Measurements from ENCODE around the gene ZNF554. TPM values are rescaled to one million over a fixed set of nuclear protein-coding genes. Genes with fewer than 3 reads are reported as not detected.
A peak's percentile ranks its signal among the peaks of the same experiment; 100 is the strongest.

Gene ZNF554
- total and polyA plus RNA-seq, 2 of the 8 experiments (the other 6 are each of a cell fraction or from before 2014, with no cell fraction given), result 1.8 to 5.7 TPM

DNA sequence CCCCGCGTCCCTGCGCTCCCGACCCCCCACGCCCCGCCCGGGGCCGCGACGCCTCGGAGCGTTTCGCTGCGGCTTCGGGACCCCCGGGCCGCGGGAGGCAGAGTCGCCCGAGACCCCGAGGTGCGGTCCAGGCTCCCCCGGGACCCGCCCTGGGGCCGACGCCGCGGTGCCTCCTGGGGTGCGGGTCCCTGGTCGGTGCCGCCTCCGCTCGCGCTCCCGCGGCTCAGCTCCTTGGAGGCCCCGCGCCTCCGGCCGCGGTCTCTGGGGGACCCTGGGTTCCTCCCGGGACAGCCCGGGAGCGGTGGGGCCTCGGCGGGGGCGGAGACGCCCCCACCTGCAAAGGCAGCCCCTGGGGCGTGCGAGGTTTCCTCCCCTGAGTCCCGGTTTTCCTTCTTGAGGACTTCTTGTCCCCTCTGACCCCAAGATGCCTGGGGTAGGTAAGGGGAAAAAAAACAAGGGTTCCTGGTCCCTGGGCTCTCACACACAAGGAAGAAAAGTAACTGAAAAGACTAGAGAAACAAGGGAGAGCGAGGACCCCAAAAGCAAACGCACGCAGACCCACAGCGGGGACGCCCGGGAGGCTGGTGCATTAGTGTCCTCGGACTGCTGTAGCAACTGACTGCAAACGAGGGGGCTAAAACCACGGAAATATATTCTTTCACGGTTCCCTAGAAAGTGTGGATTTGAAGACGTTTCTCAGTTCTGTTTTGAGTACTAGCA lies 22.3 kb downstream of the ZNF554 start:
- Histone ChIP-seq H3K36me3 (ENCODE audit: control insufficient read depth in 2 of 4, insufficient read depth in 4 of 4, low read length in 3 of 4) (no peaks in the 10 kb centered on the region), H2BK5ac (ENCODE audit: low read depth, low read length) (no peak overlapping the region), H3K14ac (ENCODE audit: insufficient read length) (no peak overlapping the region), H3K4me1 (replicated peaks in 1 of 4; ENCODE audit: control insufficient read depth in 3 of 4, insufficient read depth in 4 of 4, low read length in 3 of 4) (no peaks in the 10 kb centered on the region; a peak in 3 of 7 replicates), H2BK20ac (ENCODE audit: low read length) (no peak overlapping the region), H2BK15ac (ENCODE audit: low read length) (no peak overlapping the region), H3K27me3 (replicated peaks in 1 of 4; ENCODE audit: control insufficient read depth in 3 of 4, extremely low read depth in 1 of 4, insufficient read depth in 3 of 4, low read length in 3 of 4) (peaks cover 0 to 6% (median 2%) of the 10 kb centered on the region in 4 experiments; a peak in 3 of 7 replicates), H4K5ac (ENCODE audit: insufficient read length, low read depth, low read length) (no peak overlapping the region), H4K8ac (ENCODE audit: extremely low read depth, insufficient read depth, low read length) (no peak overlapping the region; the same call in 1 of the 2 replicates), H3K4me2 (ENCODE audit: insufficient read depth in 1 of 2, low read depth in 2 of 2, low read length in 2 of 2) (peak overlapping the region; percentile 68 to 81), H3K4ac (replicated peaks; ENCODE audit: insufficient read length, low read depth, low read length) (no peak overlapping the region), H4K20me1 (replicated peaks in 1 of 2; ENCODE audit: control insufficient read depth in 1 of 2, insufficient read depth in 2 of 2, low read length in 2 of 2) (no peaks in the 10 kb centered on the region), H3K9ac (replicated peaks in 1 of 4; ENCODE audit: extremely low read depth in 1 of 4, low read depth in 3 of 4, low read length in 3 of 4) (peak overlapping the region in 1 of 4 experiments; percentile 51; a peak in 1 of 7 replicates), H3K9me3 (ENCODE audit: insufficient read depth in 2 of 2, low read depth in 1 of 2, low read length in 1 of 2) (peaks cover 18 to 29% of the 10 kb centered on the region in 2 experiments; a peak in 3 of 4 replicates), H2AK5ac (ENCODE audit: low read depth, low read length) (no peak overlapping the region), H4K91ac (replicated peaks; ENCODE audit: insufficient read length, low read length) (no peak overlapping the region), H3K4me3 (ENCODE audit: extremely low read depth in 1 of 4, insufficient read depth in 2 of 4, low read depth in 3 of 4, low read length in 4 of 4) (peak overlapping the region; percentile 53 to 76 (median 67)), H3K23ac (ENCODE audit: insufficient read length) (no peak overlapping the region), H2AFZ (ENCODE audit: low read length) (no peak overlapping the region), H2BK12ac (ENCODE audit: low read depth, low read length) (no peak overlapping the region), H3K79me2 (ENCODE audit: control insufficient read depth in 1 of 2, insufficient read depth in 2 of 2, low read length in 2 of 2) (peaks cover 0 to 3% of the 10 kb centered on the region in 2 experiments; a peak in 1 of 4 replicates), H3K79me1 (ENCODE audit: low read depth, low read length) (no peaks in the 10 kb centered on the region; the same call in 1 of the 2 replicates), H3K18ac (ENCODE audit: extremely low read depth, low read length) (no peak overlapping the region), H3K56ac (replicated peaks; ENCODE audit: insufficient read length, low read depth, low read length) (no peak overlapping the region), H2BK120ac (replicated peaks; ENCODE audit: low read depth, low read length) (no peak overlapping the region), H3K23me2 (ENCODE audit: low read depth, low read length) (no peaks in the 10 kb centered on the region; the same call in 1 of the 2 replicates), H3K27ac (ENCODE audit: low read depth, low read length) (no peak overlapping the region)
- ChIA-PET POLR2A (ENCODE audit: partially characterized antibody) (interaction anchor here (1.0 to 1.6 kb wide), 2 partner anchors 41 to 118 kb away, joined by 3 to 4 read pairs; no protein-coding TSS in a partner anchor), CTCF (ENCODE audit: partially characterized antibody) (interaction anchor here (0.6 to 2.3 kb wide), 8 partner anchors 9 to 126 kb away, joined by 3 to 7 read pairs (median 4); no protein-coding TSS in a partner anchor)
- FAIRE-seq (no peak), DNase-seq (ENCODE audit: low read depth in 1 of 2, low spot score in 2 of 2) (peak in 1 of 2 experiments; percentile 56)
- WGBS, 2 experiments (ENCODE audit: extremely low coverage in 1 of 2, insufficient coverage in 1 of 2, insufficient read length in 1 of 2, insufficient replicate concordance in 2 of 2, low coverage in 1 of 2, low lambda C conversion rate in 2 of 2, missing lambda C conversion rate in 1 of 2), result 42% methylated on average over 11 of the region's 62 CpGs; no CpG with 5 or more reads in 1 of the 2 experiments
- TF ChIP-seq KDM5A (IDR thresholded peaks at IDR 0.05; ENCODE audit: low read length), result no peak
